ENCODE measurements around the gene RAPGEF4.

- no peak for TF ChIP-seq ELK4 (IDR thresholded peaks at IDR 0.05; ENCODE audit: borderline replicate concordance, low read depth, low read length)
- no peak for TF ChIP-seq KLF16 (tag by site-specific recombination; IDR thresholded peaks at IDR 0.05)
- TF ChIP-seq ZNF121 (tag by site-specific recombination; IDR thresholded peaks at IDR 0.05), result no peak
- TF ChIP-seq TCF7L2 (IDR thresholded peaks at IDR 0.05; ENCODE audit: borderline replicate concordance, low read depth, low read length), result no peak
- TF ChIP-seq ZNF214 (tag by site-specific recombination; IDR thresholded peaks at IDR 0.05; ENCODE audit: borderline replicate concordance), result no peak
- no peak for TF ChIP-seq ZNF398 (tag by site-specific recombination; IDR thresholded peaks at IDR 0.05)
- TF ChIP-seq ZNF645 (tag by site-specific recombination; IDR thresholded peaks at IDR 0.05), result no peak
- no peak for TF ChIP-seq CTCF (tag by site-specific recombination; IDR thresholded peaks at IDR 0.05)
- no peak for TF ChIP-seq PRDM1 (tag by site-specific recombination; IDR thresholded peaks at IDR 0.05)
- no peak for TF ChIP-seq ZNF580 (tag by site-specific recombination; IDR thresholded peaks at IDR 0.05)
- no peak for TF ChIP-seq ZBTB11 (tag by site-specific recombination; conservative IDR thresholded peaks at IDR 0.05; ENCODE audit: low read depth)
- TF ChIP-seq ZNF626 (tag by site-specific recombination; IDR thresholded peaks at IDR 0.05), result no peak
- no peak for TF ChIP-seq ZNF37A (tag by site-specific recombination; IDR thresholded peaks at IDR 0.05)
- TF ChIP-seq ZNF274 (IDR thresholded peaks at IDR 0.05; ENCODE audit: low read length), result no peak
- TF ChIP-seq ZNF274 (tag by site-specific recombination; IDR thresholded peaks at IDR 0.05; ENCODE audit: borderline replicate concordance), result no peak
Measured at GRCh38 chr2:172858473-172858745, 122.8 kb downstream of the RAPGEF4 start.
